Fibroblast of mammary gland (primary cell): ENCODE data around the gene POLN.
"Not testable (repeated sequence)": the region's sequence is repeated elsewhere in the genome, so short reads cannot be mapped to it uniquely, and the experiment has no call there.

Experiments used
- DNase-seq: peaks from one replicate; pipeline ENCODE4 v3.0.0-alpha.2; 2010; ENCODE audit warnings: low read depth
- H3K4me3 ChIP-seq: 2 replicates; pipeline ENCODE4 v1.5.1; 2011; ENCODE audit warnings: low read depth, mild to moderate bottlenecking, low read length, moderate library complexity; ENCODE audit not compliant: control insufficient read depth
- TF ChIP-seq, protein P1 (sequence below): conservative IDR thresholded peaks from 2 replicates; pipeline ENCODE4 v1.5.1; 2011; ENCODE audit warnings: low read depth, low read length, inconsistent platforms; ENCODE audit not compliant: control insufficient read depth, insufficient read depth

Gene POLN

DNA sequence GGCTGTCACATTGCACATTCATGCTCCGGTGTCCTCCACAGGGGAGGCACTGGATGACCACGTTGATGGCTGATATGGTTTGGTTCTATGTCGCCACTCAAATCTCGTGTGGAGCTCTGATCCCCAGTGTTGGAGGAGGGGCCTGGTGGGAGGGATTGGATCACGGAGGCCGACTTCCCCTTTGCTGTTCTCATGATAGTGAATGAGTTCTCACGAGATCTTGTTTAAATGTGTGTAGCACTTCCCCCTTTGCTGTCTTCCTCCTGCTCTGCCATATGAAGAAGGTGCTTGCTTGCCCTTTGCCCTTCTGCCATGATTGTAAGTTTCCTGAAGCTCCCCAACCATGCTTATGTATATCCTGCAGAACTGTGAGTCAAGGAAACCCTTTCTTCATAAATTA lies 205.1 kb downstream of the POLN start:
- TF ChIP-seq, protein P1, sequence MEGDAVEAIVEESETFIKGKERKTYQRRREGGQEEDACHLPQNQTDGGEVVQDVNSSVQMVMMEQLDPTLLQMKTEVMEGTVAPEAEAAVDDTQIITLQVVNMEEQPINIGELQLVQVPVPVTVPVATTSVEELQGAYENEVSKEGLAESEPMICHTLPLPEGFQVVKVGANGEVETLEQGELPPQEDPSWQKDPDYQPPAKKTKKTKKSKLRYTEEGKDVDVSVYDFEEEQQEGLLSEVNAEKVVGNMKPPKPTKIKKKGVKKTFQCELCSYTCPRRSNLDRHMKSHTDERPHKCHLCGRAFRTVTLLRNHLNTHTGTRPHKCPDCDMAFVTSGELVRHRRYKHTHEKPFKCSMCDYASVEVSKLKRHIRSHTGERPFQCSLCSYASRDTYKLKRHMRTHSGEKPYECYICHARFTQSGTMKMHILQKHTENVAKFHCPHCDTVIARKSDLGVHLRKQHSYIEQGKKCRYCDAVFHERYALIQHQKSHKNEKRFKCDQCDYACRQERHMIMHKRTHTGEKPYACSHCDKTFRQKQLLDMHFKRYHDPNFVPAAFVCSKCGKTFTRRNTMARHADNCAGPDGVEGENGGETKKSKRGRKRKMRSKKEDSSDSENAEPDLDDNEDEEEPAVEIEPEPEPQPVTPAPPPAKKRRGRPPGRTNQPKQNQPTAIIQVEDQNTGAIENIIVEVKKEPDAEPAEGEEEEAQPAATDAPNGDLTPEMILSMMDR: no peak
- no peak for DNase-seq
- H3K4me3 ChIP-seq: no peak overlapping the region

DNA sequence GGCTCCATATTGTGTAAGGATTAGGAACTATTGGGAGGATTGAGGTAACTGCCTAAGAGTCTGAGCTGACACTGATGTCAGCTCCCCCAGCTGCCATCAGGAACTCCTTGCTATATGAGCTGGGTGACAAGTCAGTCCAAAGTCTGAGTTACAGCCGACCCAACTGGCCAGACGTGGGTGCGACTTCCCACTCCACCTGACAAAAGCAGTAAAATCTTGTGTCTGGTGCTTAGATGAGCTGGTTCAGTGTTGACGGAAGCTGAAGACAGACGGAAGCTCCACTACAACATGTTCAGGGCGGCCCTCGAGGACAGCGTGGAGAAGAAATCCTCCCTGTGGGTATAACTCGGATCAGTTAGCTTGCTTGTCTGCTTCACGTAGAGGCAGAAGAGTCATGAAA lies 205.6 kb downstream of the POLN start:
- TF ChIP-seq, protein P1: no peak
- H3K4me3 ChIP-seq: no peak overlapping the region
- no peak for DNase-seq

DNA sequence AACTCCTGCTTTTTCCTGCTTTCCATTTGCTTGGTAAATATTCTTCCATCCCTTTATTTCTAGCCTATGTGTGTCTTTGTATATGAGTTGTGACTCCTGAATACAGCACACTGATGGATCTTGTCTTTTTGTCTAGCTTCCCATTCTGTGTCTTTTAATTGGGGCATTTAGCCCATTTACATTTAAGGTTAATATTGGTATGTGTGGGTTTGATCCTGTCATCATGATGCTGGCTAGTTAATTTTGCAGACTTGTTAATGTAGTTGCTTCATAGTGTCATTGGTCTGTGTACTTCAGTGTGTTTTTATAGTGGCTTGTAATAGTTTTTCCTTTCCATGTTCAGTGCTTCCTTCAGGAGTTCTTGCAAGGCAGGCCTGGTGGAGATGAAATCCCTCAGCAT lies 210.8 kb downstream of the POLN start:
- H3K4me3 ChIP-seq, DNase-seq: not testable (repeated sequence)

DNA sequence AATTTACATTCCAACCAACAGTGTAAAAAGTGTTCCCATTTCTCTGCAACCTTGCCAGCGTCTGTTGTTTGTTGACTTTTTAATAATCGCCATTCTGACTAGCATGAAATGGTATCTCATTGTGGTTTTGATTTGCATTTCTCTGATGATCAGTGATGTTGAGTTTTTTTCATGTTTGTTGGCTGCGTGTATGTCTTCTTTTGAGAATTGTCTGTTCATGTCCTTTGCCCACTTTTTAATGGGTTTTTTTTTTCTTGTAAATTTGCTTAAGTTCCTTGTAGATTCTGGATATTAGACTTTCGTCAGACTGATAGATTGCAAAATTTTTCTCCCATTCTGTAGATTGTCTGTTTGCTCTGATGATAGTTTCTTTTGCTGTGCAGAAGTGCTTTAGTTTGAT lies 214.8 kb downstream of the POLN start:
- H3K4me3 ChIP-seq, DNase-seq: not testable (repeated sequence)

DNA sequence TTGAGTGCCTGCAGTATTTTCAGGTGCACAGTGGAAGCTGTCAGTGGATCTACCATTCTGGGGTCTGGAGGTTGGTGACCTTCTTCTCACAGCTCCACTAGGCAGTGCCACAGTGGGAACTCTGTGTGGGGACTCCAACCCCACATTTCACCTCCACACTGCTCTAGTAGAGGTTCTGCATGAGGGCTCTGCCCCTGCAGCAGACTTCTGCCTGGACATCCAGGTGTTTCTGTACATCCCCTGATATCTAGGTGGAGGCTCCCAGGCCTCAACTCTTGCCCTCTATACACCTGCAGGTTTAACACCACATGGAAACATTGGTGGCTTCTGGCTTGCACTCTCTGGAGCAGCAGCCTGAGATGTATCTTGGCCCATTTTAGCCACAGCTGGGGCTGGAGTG lies 216.1 kb downstream of the POLN start:
- DNase-seq: no peak
- TF ChIP-seq, protein P1: no peak
- H3K4me3 ChIP-seq: no peak overlapping the region

DNA sequence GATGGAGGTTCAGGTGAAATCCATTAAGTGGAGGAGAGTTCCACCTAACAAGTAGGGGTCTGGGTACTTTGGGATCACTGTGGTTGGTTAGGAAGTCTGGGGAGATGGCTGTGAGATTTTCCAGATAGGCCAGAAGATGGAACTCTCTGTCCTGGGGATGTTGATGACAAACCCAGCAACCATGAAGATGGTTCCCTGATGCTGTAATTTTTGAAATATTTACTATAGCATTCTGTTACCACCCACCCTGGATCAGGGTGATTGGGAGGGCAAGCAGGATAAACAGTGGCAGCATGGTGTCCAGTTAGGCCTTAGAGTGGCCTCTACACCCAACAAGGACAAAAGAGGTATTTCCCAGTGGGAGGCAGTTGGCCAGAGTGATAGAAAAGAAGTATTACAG lies 217.2 kb downstream of the POLN start:
- TF ChIP-seq, protein P1: no peak
- DNase-seq: no peak
- no peak overlapping the region for H3K4me3 ChIP-seq
